Liver (tissue), 3 donors: Measurements from ENCODE around the gene ARHGAP28.

Experiments
- EGR1 ChIP-seq, 2 donors: IDR thresholded peaks; 2 replicates each; pipeline ENCODE4 v1.6.1; 2016 to 2018; ENCODE audit warnings: antibody characterized with exemption in 2 of 2, low read depth in 2 of 2
- REST ChIP-seq: IDR thresholded peaks from 2 replicates; pipeline ENCODE4 v1.6.1; 2016; ENCODE audit warnings: antibody characterized with exemption, mild to moderate bottlenecking
- TAF1 ChIP-seq: conservative IDR thresholded peaks from 2 replicates; pipeline ENCODE4 v1.6.1; 2016; ENCODE audit warnings: antibody characterized with exemption, mild to moderate bottlenecking
- TF ChIP-seq, protein P1 (sequence below): fragments of 150-350 bp; IDR thresholded peaks from 2 replicates; pipeline ENCODE4 v1.5.1; 2017; ENCODE audit warnings: improper control_type of control experiment, low read depth, low read length; ENCODE audit not compliant: missing input control
- TF ChIP-seq, protein P2 (sequence below): IDR thresholded peaks from 2 replicates; pipeline ENCODE4 v1.6.1; 2016; ENCODE audit warnings: antibody characterized with exemption
- TF ChIP-seq, protein P3 (sequence below): IDR thresholded peaks from 2 replicates; pipeline ENCODE4 v1.6.1; 2016; ENCODE audit warnings: antibody characterized with exemption
- donor health status: healthy.
- donor health status: healthy.

DNA sequence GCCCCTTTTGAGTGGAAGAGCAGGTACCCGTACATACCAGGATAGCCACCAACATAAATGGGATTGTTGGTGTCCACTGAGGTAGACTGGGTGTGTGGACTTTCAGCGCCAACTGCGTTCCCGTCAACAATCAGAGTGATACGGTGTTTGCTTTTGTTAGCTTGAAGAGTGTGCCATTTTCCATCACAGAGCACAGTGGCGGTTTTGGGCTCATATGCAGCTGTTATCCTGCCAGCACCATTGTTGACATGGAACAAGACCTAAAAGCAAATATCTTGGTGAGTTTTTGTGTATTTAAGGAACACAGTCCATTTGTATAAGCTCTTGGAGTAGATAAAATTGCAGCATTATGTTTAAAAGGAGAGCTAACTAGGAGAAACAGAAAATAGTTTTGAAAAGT lies 213.6 kb downstream of the ARHGAP28 start:
- TF ChIP-seq REST (no peak), TAF1 (no peak), EGR1 (IDR thresholded peaks at IDR 0.05; ENCODE audit: low read depth in 2 of 2) (no peak)
- TF ChIP-seq, protein P1, sequence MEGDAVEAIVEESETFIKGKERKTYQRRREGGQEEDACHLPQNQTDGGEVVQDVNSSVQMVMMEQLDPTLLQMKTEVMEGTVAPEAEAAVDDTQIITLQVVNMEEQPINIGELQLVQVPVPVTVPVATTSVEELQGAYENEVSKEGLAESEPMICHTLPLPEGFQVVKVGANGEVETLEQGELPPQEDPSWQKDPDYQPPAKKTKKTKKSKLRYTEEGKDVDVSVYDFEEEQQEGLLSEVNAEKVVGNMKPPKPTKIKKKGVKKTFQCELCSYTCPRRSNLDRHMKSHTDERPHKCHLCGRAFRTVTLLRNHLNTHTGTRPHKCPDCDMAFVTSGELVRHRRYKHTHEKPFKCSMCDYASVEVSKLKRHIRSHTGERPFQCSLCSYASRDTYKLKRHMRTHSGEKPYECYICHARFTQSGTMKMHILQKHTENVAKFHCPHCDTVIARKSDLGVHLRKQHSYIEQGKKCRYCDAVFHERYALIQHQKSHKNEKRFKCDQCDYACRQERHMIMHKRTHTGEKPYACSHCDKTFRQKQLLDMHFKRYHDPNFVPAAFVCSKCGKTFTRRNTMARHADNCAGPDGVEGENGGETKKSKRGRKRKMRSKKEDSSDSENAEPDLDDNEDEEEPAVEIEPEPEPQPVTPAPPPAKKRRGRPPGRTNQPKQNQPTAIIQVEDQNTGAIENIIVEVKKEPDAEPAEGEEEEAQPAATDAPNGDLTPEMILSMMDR: no peak
- TF ChIP-seq, protein P2, sequence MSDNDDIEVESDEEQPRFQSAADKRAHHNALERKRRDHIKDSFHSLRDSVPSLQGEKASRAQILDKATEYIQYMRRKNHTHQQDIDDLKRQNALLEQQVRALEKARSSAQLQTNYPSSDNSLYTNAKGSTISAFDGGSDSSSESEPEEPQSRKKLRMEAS: no peak
- TF ChIP-seq, protein P3, sequence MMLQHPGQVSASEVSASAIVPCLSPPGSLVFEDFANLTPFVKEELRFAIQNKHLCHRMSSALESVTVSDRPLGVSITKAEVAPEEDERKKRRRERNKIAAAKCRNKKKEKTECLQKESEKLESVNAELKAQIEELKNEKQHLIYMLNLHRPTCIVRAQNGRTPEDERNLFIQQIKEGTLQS: no peak
